ENCODE data around the gene COMMD2. TPM values are rescaled to one million over a fixed set of nuclear protein-coding genes. Genes with fewer than 3 reads are reported as not detected.

COMMD2 gene
- total and polyA plus RNA-seq, 2 donors (not counting 1 experiment from before 2014, with no cell fraction given) = 15.0 to 45.1 TPM

DNA sequence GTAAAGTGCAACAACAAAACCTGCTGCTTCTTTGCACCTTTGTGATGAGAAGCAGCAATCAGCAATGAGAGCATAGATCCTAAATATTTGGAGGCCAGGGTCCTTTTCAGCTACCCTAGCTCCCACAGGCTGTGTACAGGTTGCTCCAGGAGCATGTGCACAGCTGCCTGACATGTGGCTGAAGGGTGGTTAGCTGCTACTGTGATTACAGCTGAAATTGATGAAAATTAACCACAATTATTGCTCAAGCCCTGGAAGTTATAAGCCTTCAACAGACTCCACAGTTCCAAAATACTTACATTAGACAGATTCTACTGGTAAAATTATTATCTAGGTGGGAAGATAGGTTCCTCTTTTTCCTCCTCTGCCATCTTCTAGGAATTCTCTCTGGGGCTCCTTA is 28.5 kb downstream of the COMMD2 start:
- H3K4me2 ChIP-seq (replicated peaks; ENCODE audit: low read depth, low read length, poor library complexity, severe bottlenecking) = no peak overlapping the region
- Mint-ChIP-seq H3K4me3 (no peak overlapping the region), H3K4me1 (no peaks in the 10 kb centered on the region), H3K27ac (no peak overlapping the region), H3K27me3 (peaks cover 11% of the 10 kb centered on the region), H3K9me3 (ENCODE audit: insufficient read depth) (peaks cover 9% of the 10 kb centered on the region)
- H3K79me2 ChIP-seq (ENCODE audit: control insufficient read depth, insufficient read depth, low read length) = no peaks in the 10 kb centered on the region
- H3K27me3 ChIP-seq (replicated peaks in 1 of 4; ENCODE audit: control extremely low read depth in 1 of 4, control insufficient read depth in 3 of 4, insufficient read depth in 4 of 4, low read length in 3 of 4) = no peaks in the 10 kb centered on the region
- ATAC-seq (ENCODE audit: low read depth) = no peak
- TF ChIP-seq EZH2 (IDR thresholded peaks at IDR 0.05; ENCODE audit: borderline replicate concordance, insufficient read depth, low read depth, low read length, poor library complexity, severe bottlenecking) = no peak
- TF ChIP-seq, protein P1, sequence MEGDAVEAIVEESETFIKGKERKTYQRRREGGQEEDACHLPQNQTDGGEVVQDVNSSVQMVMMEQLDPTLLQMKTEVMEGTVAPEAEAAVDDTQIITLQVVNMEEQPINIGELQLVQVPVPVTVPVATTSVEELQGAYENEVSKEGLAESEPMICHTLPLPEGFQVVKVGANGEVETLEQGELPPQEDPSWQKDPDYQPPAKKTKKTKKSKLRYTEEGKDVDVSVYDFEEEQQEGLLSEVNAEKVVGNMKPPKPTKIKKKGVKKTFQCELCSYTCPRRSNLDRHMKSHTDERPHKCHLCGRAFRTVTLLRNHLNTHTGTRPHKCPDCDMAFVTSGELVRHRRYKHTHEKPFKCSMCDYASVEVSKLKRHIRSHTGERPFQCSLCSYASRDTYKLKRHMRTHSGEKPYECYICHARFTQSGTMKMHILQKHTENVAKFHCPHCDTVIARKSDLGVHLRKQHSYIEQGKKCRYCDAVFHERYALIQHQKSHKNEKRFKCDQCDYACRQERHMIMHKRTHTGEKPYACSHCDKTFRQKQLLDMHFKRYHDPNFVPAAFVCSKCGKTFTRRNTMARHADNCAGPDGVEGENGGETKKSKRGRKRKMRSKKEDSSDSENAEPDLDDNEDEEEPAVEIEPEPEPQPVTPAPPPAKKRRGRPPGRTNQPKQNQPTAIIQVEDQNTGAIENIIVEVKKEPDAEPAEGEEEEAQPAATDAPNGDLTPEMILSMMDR (IDR thresholded peaks at IDR 0.05) = no peak
- POLR2A ChIA-PET = no interaction called here
- no peaks in the 10 kb centered on the region for H3K36me3 ChIP-seq (replicated peaks in 1 of 2; ENCODE audit: control extremely low read depth in 1 of 2, control insufficient read depth in 1 of 2, extremely low read depth in 1 of 2, insufficient read depth in 2 of 2, low read length in 1 of 2)
- DNase-seq = no peak
- no peak overlapping the region for H3K27ac ChIP-seq (ENCODE audit: low read length in 2 of 2)
- H3K4me3 ChIP-seq (ENCODE audit: control extremely low read depth in 1 of 5, extremely low read depth in 1 of 5, insufficient read depth in 1 of 5, low read depth in 2 of 5, low read length in 4 of 5) = no peak overlapping the region
- CTCF ChIA-PET = no interaction called here
- H3K9ac ChIP-seq (ENCODE audit: low read length) = no peak overlapping the region
- H4K20me1 ChIP-seq (ENCODE audit: control insufficient read depth, insufficient read depth, low read length, poor library complexity, severe bottlenecking) = no peaks in the 10 kb centered on the region
- H3K4me1 ChIP-seq (ENCODE audit: control insufficient read depth in 2 of 2, insufficient read depth in 2 of 2, low read length in 2 of 2) = no peaks in the 10 kb centered on the region
- intact Hi-C loops (cut with micrococcal nuclease) = no loop called here
- no peak overlapping the region for H2AFZ ChIP-seq (ENCODE audit: insufficient read depth, low read depth, low read length, poor library complexity, severe bottlenecking)
- peaks cover 0 to 7% (median 3%) of the 10 kb centered on the region in 3 donors for H3K9me3 ChIP-seq (ENCODE audit: control extremely low read depth in 1 of 3, control insufficient read depth in 2 of 3, insufficient read depth in 1 of 3, low read length in 2 of 3)

GRCh38 chr3:149720918-149721317 is 31.4 kb downstream of the COMMD2 start:
- Histone ChIP-seq H3K4me1 (ENCODE audit: control insufficient read depth in 2 of 2, insufficient read depth in 2 of 2, low read length in 2 of 2) (no peaks in the 10 kb centered on the region), H2AFZ (ENCODE audit: insufficient read depth, low read depth, low read length, poor library complexity, severe bottlenecking) (no peak overlapping the region), H4K20me1 (ENCODE audit: control insufficient read depth, insufficient read depth, low read length, poor library complexity, severe bottlenecking) (no peaks in the 10 kb centered on the region), H3K27me3 (replicated peaks in 1 of 4; ENCODE audit: control extremely low read depth in 1 of 4, control insufficient read depth in 3 of 4, insufficient read depth in 4 of 4, low read length in 3 of 4) (no peaks in the 10 kb centered on the region), H3K79me2 (ENCODE audit: control insufficient read depth, insufficient read depth, low read length) (no peaks in the 10 kb centered on the region), H3K9ac (ENCODE audit: low read length) (no peak overlapping the region), H3K36me3 (replicated peaks in 1 of 2; ENCODE audit: control extremely low read depth in 1 of 2, control insufficient read depth in 1 of 2, extremely low read depth in 1 of 2, insufficient read depth in 2 of 2, low read length in 1 of 2) (no peaks in the 10 kb centered on the region), H3K4me3 (ENCODE audit: control extremely low read depth in 1 of 5, extremely low read depth in 1 of 5, insufficient read depth in 1 of 5, low read depth in 2 of 5, low read length in 4 of 5) (no peak overlapping the region), H3K27ac (ENCODE audit: low read length in 2 of 2) (no peak overlapping the region), H3K9me3 (ENCODE audit: control extremely low read depth in 1 of 3, control insufficient read depth in 2 of 3, insufficient read depth in 1 of 3, low read length in 2 of 3) (peaks cover 0 to 7% (median 3%) of the 10 kb centered on the region in 3 donors), H3K4me2 (replicated peaks; ENCODE audit: low read depth, low read length, poor library complexity, severe bottlenecking) (no peak overlapping the region)
- ChIA-PET CTCF (interaction anchor here (1.1 kb wide), 1 partner anchor 208 kb away, joined by 4 read pairs; no protein-coding TSS in a partner anchor), POLR2A (no interaction called here)
- ATAC-seq (ENCODE audit: low read depth) = no peak
- Mint-ChIP-seq H3K4me1 (no peaks in the 10 kb centered on the region), H3K27ac (no peak overlapping the region), H3K4me3 (no peak overlapping the region), H3K9me3 (ENCODE audit: insufficient read depth) (peaks cover 9% of the 10 kb centered on the region), H3K27me3 (peaks cover 11% of the 10 kb centered on the region)
- no peak for DNase-seq
- intact Hi-C loops (cut with micrococcal nuclease) = no loop called here
- WGBS (ENCODE audit: insufficient coverage) = 100% methylated on average over 1 of the region's 2 CpGs
- TF ChIP-seq EZH2 (IDR thresholded peaks at IDR 0.05; ENCODE audit: borderline replicate concordance, insufficient read depth, low read depth, low read length, poor library complexity, severe bottlenecking) = no peak
- TF ChIP-seq, protein P1 (IDR thresholded peaks at IDR 0.05) = no peak
